ENCODE measurements around the gene PRR16. TPM values are rescaled to one million over a fixed set of nuclear protein-coding genes. Genes with fewer than 3 reads are reported as not detected.

PRR16 gene
- total and polyA plus RNA-seq, 3 experiments from 2014 or later, result not detected

GRCh38 chr5:120465436-120465961, 1.4 kb downstream of the PRR16 start:
- no peak overlapping the region for H3K27ac ChIP-seq (ENCODE audit: low read depth, low read length)
- CTCF ChIA-PET, result no interaction called here
- no peak for DNase-seq
- H3K36me3 Mint-ChIP-seq, result peaks cover 0 to 4% (median 0%) of the 10 kb centered on the region in 3 donors
- peaks cover 33 to 44% of the 10 kb centered on the region in 2 donors for H3K27me3 Mint-ChIP-seq
- no peak overlapping the region for H3K27ac Mint-ChIP-seq
- H3K27me3 ChIP-seq (ENCODE audit: insufficient read depth, low read length, poor library complexity, severe bottlenecking), result peaks cover 4% of the 10 kb centered on the region
- no peaks in the 10 kb centered on the region for H3K9me3 ChIP-seq (ENCODE audit: low read length)
- no peaks in the 10 kb centered on the region for H3K36me3 ChIP-seq (ENCODE audit: insufficient read depth, low read length)
- POLR2A ChIA-PET, result no interaction called here
- H3K4me1 Mint-ChIP-seq, result peaks cover 0 to 7% (median 2%) of the 10 kb centered on the region in 3 donors
- peak overlapping the region in 4 of 7 donors; percentile 8 to 50 (median 24) for H3K4me3 Mint-ChIP-seq
- H3K9me3 Mint-ChIP-seq, result peaks cover 0 to 8% (median 2%) of the 10 kb centered on the region in 5 donors
- H3K4me3 ChIP-seq (ENCODE audit: low read length), result no peak overlapping the region
- H3K4me1 ChIP-seq (ENCODE audit: insufficient read depth, low read length), result no peaks in the 10 kb centered on the region

GRCh38 chr5:120466341-120467006, 2.4 kb downstream of the PRR16 start:
- H3K27ac ChIP-seq (ENCODE audit: low read depth, low read length), result no peak overlapping the region
- H3K4me3 ChIP-seq (ENCODE audit: low read length), result no peak overlapping the region
- H3K27me3 Mint-ChIP-seq, result peaks cover 29 to 42% of the 10 kb centered on the region in 2 donors
- peaks cover 0 to 7% (median 2%) of the 10 kb centered on the region in 3 donors for H3K4me1 Mint-ChIP-seq
- POLR2A ChIA-PET, result no interaction called here
- no peaks in the 10 kb centered on the region for H3K4me1 ChIP-seq (ENCODE audit: insufficient read depth, low read length)
- no peaks in the 10 kb centered on the region for H3K9me3 ChIP-seq (ENCODE audit: low read length)
- H3K9me3 Mint-ChIP-seq, result peaks cover 0 to 8% (median 0%) of the 10 kb centered on the region in 5 donors
- H3K36me3 ChIP-seq (ENCODE audit: insufficient read depth, low read length), result no peaks in the 10 kb centered on the region
- CTCF ChIA-PET, result no interaction called here
- H3K27ac Mint-ChIP-seq, result no peak overlapping the region
- no peak for DNase-seq
- peaks cover 0 to 4% (median 0%) of the 10 kb centered on the region in 3 donors for H3K36me3 Mint-ChIP-seq
- H3K4me3 Mint-ChIP-seq, result no peak overlapping the region
- H3K27me3 ChIP-seq (ENCODE audit: insufficient read depth, low read length, poor library complexity, severe bottlenecking), result peaks cover 4% of the 10 kb centered on the region

- no peaks in the 10 kb centered on the region for H3K36me3 Mint-ChIP-seq
- peaks cover 0 to 3% of the 10 kb centered on the region in 2 donors for H3K27me3 Mint-ChIP-seq
- no peak overlapping the region for H3K4me3 Mint-ChIP-seq
- no peak overlapping the region for H3K27ac Mint-ChIP-seq
- no peaks in the 10 kb centered on the region for H3K4me1 Mint-ChIP-seq
- ChIA-PET POLR2A (no interaction called here), CTCF (no interaction called here)
- Histone ChIP-seq H3K36me3 (ENCODE audit: insufficient read depth, low read length) (no peaks in the 10 kb centered on the region), H3K4me3 (ENCODE audit: low read length) (no peak overlapping the region), H3K27ac (ENCODE audit: low read depth, low read length) (no peak overlapping the region), H3K4me1 (ENCODE audit: insufficient read depth, low read length) (no peaks in the 10 kb centered on the region), H3K9me3 (ENCODE audit: low read length) (no peaks in the 10 kb centered on the region), H3K27me3 (ENCODE audit: insufficient read depth, low read length, poor library complexity, severe bottlenecking) (no peaks in the 10 kb centered on the region)
- H3K9me3 Mint-ChIP-seq, result peaks cover 0 to 9% (median 2%) of the 10 kb centered on the region in 5 donors
- DNase-seq, result no peak
Measured at GRCh38 chr5:120471971-120472370, 7.9 kb downstream of the PRR16 start.

- Histone ChIP-seq H3K36me3 (ENCODE audit: insufficient read depth, low read length) (no peaks in the 10 kb centered on the region), H3K27me3 (ENCODE audit: insufficient read depth, low read length, poor library complexity, severe bottlenecking) (no peaks in the 10 kb centered on the region), H3K9me3 (ENCODE audit: low read length) (no peaks in the 10 kb centered on the region), H3K4me1 (ENCODE audit: insufficient read depth, low read length) (no peaks in the 10 kb centered on the region), H3K4me3 (ENCODE audit: low read length) (no peak overlapping the region), H3K27ac (ENCODE audit: low read depth, low read length) (no peak overlapping the region)
- Mint-ChIP-seq H3K4me3 (no peak overlapping the region), H3K36me3 (no peaks in the 10 kb centered on the region), H3K4me1 (no peaks in the 10 kb centered on the region), H3K27ac (no peak overlapping the region), H3K9me3 (peaks cover 0 to 9% (median 2%) of the 10 kb centered on the region in 5 donors), H3K27me3 (peaks cover 0 to under 1% of the 10 kb centered on the region in 2 donors)
- ChIA-PET POLR2A (no interaction called here), CTCF (no interaction called here)
- DNase-seq, result no peak
Measured at GRCh38 chr5:120472911-120473310, 8.8 kb downstream of the PRR16 start.

- CTCF ChIA-PET, result no interaction called here
- Histone ChIP-seq H3K27me3 (ENCODE audit: insufficient read depth, low read length, poor library complexity, severe bottlenecking) (no peaks in the 10 kb centered on the region), H3K4me3 (ENCODE audit: low read length) (no peak overlapping the region), H3K27ac (ENCODE audit: low read depth, low read length) (no peak overlapping the region), H3K36me3 (ENCODE audit: insufficient read depth, low read length) (no peaks in the 10 kb centered on the region), H3K4me1 (ENCODE audit: insufficient read depth, low read length) (no peaks in the 10 kb centered on the region), H3K9me3 (ENCODE audit: low read length) (no peaks in the 10 kb centered on the region)
- Mint-ChIP-seq H3K36me3 (no peaks in the 10 kb centered on the region), H3K27me3 (peaks cover 0 to 1% of the 10 kb centered on the region in 2 donors), H3K27ac (no peak overlapping the region), H3K9me3 (peaks cover 0 to 9% (median 2%) of the 10 kb centered on the region in 5 donors), H3K4me1 (no peaks in the 10 kb centered on the region), H3K4me3 (no peak overlapping the region)
- POLR2A ChIA-PET, result no interaction called here
- no peak for DNase-seq
Measured at GRCh38 chr5:120473332-120473731, 9.2 kb downstream of the PRR16 start.

GRCh38 chr5:120476063-120476462, 12.0 kb downstream of the PRR16 start:
- Histone ChIP-seq H3K9me3 (ENCODE audit: low read length) (no peaks in the 10 kb centered on the region), H3K4me3 (ENCODE audit: low read length) (no peak overlapping the region), H3K4me1 (ENCODE audit: insufficient read depth, low read length) (no peaks in the 10 kb centered on the region), H3K36me3 (ENCODE audit: insufficient read depth, low read length) (no peaks in the 10 kb centered on the region), H3K27me3 (ENCODE audit: insufficient read depth, low read length, poor library complexity, severe bottlenecking) (no peaks in the 10 kb centered on the region), H3K27ac (ENCODE audit: low read depth, low read length) (no peak overlapping the region)
- H3K36me3 Mint-ChIP-seq, result no peaks in the 10 kb centered on the region
- DNase-seq, result no peak
- peaks cover 0 to 2% of the 10 kb centered on the region in 2 donors for H3K27me3 Mint-ChIP-seq
- no peak overlapping the region for H3K4me3 Mint-ChIP-seq
- no peak overlapping the region for H3K27ac Mint-ChIP-seq
- H3K9me3 Mint-ChIP-seq, result peaks cover 0 to 9% (median 2%) of the 10 kb centered on the region in 5 donors
- POLR2A ChIA-PET, result no interaction called here
- H3K4me1 Mint-ChIP-seq, result no peaks in the 10 kb centered on the region
- CTCF ChIA-PET, result no interaction called here

GRCh38 chr5:120479066-120479465, 15.0 kb downstream of the PRR16 start:
- H3K4me1 Mint-ChIP-seq, result no peaks in the 10 kb centered on the region
- Histone ChIP-seq H3K4me3 (ENCODE audit: low read length) (no peak overlapping the region), H3K36me3 (ENCODE audit: insufficient read depth, low read length) (no peaks in the 10 kb centered on the region), H3K27me3 (ENCODE audit: insufficient read depth, low read length, poor library complexity, severe bottlenecking) (no peaks in the 10 kb centered on the region), H3K9me3 (ENCODE audit: low read length) (no peaks in the 10 kb centered on the region), H3K4me1 (ENCODE audit: insufficient read depth, low read length) (no peaks in the 10 kb centered on the region), H3K27ac (ENCODE audit: low read depth, low read length) (no peak overlapping the region)
- H3K4me3 Mint-ChIP-seq, result no peak overlapping the region
- peaks cover 0 to 2% of the 10 kb centered on the region in 2 donors for H3K27me3 Mint-ChIP-seq
- CTCF ChIA-PET, result no interaction called here
- POLR2A ChIA-PET, result no interaction called here
- H3K27ac Mint-ChIP-seq, result no peak overlapping the region
- H3K9me3 Mint-ChIP-seq, result peaks cover 0 to 7% (median 0%) of the 10 kb centered on the region in 5 donors
- no peaks in the 10 kb centered on the region for H3K36me3 Mint-ChIP-seq
- no peak for DNase-seq

- POLR2A ChIA-PET, result no interaction called here
- no peaks in the 10 kb centered on the region for H3K27me3 ChIP-seq (ENCODE audit: insufficient read depth, low read length, poor library complexity, severe bottlenecking)
- Mint-ChIP-seq H3K27me3 (no peaks in the 10 kb centered on the region), H3K27ac (no peak overlapping the region), H3K4me1 (no peaks in the 10 kb centered on the region), H3K4me3 (no peak overlapping the region), H3K36me3 (no peaks in the 10 kb centered on the region), H3K9me3 (peaks cover 0 to 12% (median 6%) of the 10 kb centered on the region in 5 donors)
- no peaks in the 10 kb centered on the region for H3K36me3 ChIP-seq (ENCODE audit: insufficient read depth, low read length)
- CTCF ChIA-PET, result no interaction called here
- no peak for DNase-seq
- H3K4me3 ChIP-seq (ENCODE audit: low read length), result no peak overlapping the region
- H3K4me1 ChIP-seq (ENCODE audit: insufficient read depth, low read length), result no peaks in the 10 kb centered on the region
- no peak overlapping the region for H3K27ac ChIP-seq (ENCODE audit: low read depth, low read length)
- H3K9me3 ChIP-seq (ENCODE audit: low read length), result no peaks in the 10 kb centered on the region
Measured at GRCh38 chr5:120499876-120500563, 35.9 kb downstream of the PRR16 start.

Data from CD8-positive, alpha-beta memory T cell (primary cell).